Measurements from ENCODE around the gene PRX. TPM values are rescaled to one million over a fixed set of nuclear protein-coding genes. Genes with fewer than 3 reads are reported as not detected.

Gene PRX
- total RNA-seq, 1 experiment from 2014 or later = 4.8 TPM

DNA sequence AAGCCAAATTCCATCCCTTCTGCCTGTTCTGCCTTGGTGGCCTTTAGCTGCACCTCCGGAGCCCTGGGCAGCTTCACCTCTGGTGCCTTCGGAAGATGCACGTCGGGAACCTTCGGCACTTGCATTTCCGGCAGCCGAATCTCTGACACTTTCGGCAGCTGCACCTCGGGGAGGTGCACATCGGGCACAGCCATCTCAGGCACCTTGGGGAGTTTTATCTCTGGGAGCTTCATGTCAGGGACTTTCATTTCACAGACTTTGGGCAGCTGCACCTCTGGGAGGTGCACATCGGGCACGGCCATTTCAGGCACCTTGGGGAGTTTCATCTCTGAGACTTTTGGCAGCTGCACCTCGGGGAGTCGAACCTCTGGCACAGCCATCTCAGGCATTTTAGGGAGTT, 17.2 kb downstream of the PRX start:
- peaks cover 15 to 34% of the 10 kb centered on the region in 2 experiments for H3K4me1 ChIP-seq (ENCODE audit: control insufficient read depth in 1 of 2, insufficient read depth in 2 of 2, low read length in 2 of 2)
- ChIA-PET POLR2A (no interaction called here), CTCF (interaction anchor here (1.7 kb wide), 1 partner anchor 25 kb away, joined by 6 read pairs; no protein-coding TSS in a partner anchor), RAD21 (ENCODE audit: low non-redundant PET in 1 of 2, low total read pairs in 2 of 2, uncharacterized antibody in 2 of 2, unreplicated experiment in 2 of 2) (no interaction called here)
- DNase-seq (ENCODE audit: low read depth, low spot score) = no peak
- H3K36me3 ChIP-seq (ENCODE audit: control insufficient read depth in 1 of 2, insufficient read depth in 2 of 2, low read length in 2 of 2) = no peaks in the 10 kb centered on the region
- no TSS peak for BruUV-seq (replicated peaks)
- H3K4me3 ChIP-seq (replicated peaks in 1 of 2; ENCODE audit: low read depth in 1 of 2, low read length in 2 of 2) = no peak overlapping the region
- H3K9ac ChIP-seq (ENCODE audit: low read length) = no peak overlapping the region
- no peak overlapping the region for H3K4me2 ChIP-seq (ENCODE audit: low read length)
- H2AFZ ChIP-seq (ENCODE audit: low read depth, low read length, poor library complexity, severe bottlenecking) = no peak overlapping the region
- no peaks in the 10 kb centered on the region for H4K20me1 ChIP-seq (ENCODE audit: insufficient read depth)
- no peaks in the 10 kb centered on the region for H3K27me3 ChIP-seq (ENCODE audit: insufficient read depth, low read length)
- no peak for ATAC-seq
- intact Hi-C loops (cut with micrococcal nuclease) = no loop called here
- no peaks in the 10 kb centered on the region for H3K9me3 ChIP-seq (ENCODE audit: control insufficient read depth in 1 of 2, insufficient read depth in 1 of 2, low read depth in 1 of 2, low read length in 2 of 2)
- no peaks in the 10 kb centered on the region for H3K9me2 ChIP-seq (ENCODE audit: insufficient read depth)
- TF ChIP-seq SP1 (IDR thresholded peaks at IDR 0.05; ENCODE audit: low read depth) (no peak), ZFX (IDR thresholded peaks at IDR 0.05) (no peak), JUND (IDR thresholded peaks at IDR 0.05) (no peak), CBX3 (IDR thresholded peaks at IDR 0.05; ENCODE audit: low read depth) (no peak), TCF7L2 (IDR thresholded peaks at IDR 0.05; ENCODE audit: borderline replicate concordance, extremely low read depth, insufficient read depth, insufficient read length) (no peak), FOSL1 (IDR thresholded peaks at IDR 0.05; ENCODE audit: low read depth) (no peak), ZNF274 (IDR thresholded peaks at IDR 0.05; ENCODE audit: low read depth, low read length) (no peak)
- TF ChIP-seq, protein P1, sequence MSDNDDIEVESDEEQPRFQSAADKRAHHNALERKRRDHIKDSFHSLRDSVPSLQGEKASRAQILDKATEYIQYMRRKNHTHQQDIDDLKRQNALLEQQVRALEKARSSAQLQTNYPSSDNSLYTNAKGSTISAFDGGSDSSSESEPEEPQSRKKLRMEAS (IDR thresholded peaks at IDR 0.05) = no peak
- H3K27ac ChIP-seq (ENCODE audit: low read depth, low read length) = no peak overlapping the region
- H3K79me2 ChIP-seq (ENCODE audit: insufficient read depth, low read length) = no peaks in the 10 kb centered on the region

- Histone ChIP-seq H3K4me2 (ENCODE audit: low read length) (no peak overlapping the region), H3K36me3 (ENCODE audit: control insufficient read depth in 1 of 2, insufficient read depth in 2 of 2, low read length in 2 of 2) (no peaks in the 10 kb centered on the region), H3K4me1 (ENCODE audit: control insufficient read depth in 1 of 2, insufficient read depth in 2 of 2, low read length in 2 of 2) (peaks cover 15 to 30% of the 10 kb centered on the region in 2 experiments), H3K79me2 (ENCODE audit: insufficient read depth, low read length) (no peaks in the 10 kb centered on the region), H3K9me2 (ENCODE audit: insufficient read depth) (no peaks in the 10 kb centered on the region), H4K20me1 (ENCODE audit: insufficient read depth) (no peaks in the 10 kb centered on the region), H3K9ac (ENCODE audit: low read length) (no peak overlapping the region), H3K9me3 (ENCODE audit: control insufficient read depth in 1 of 2, insufficient read depth in 1 of 2, low read depth in 1 of 2, low read length in 2 of 2) (no peaks in the 10 kb centered on the region), H2AFZ (ENCODE audit: low read depth, low read length, poor library complexity, severe bottlenecking) (no peak overlapping the region), H3K27ac (ENCODE audit: low read depth, low read length) (no peak overlapping the region), H3K27me3 (ENCODE audit: insufficient read depth, low read length) (no peaks in the 10 kb centered on the region), H3K4me3 (replicated peaks in 1 of 2; ENCODE audit: low read depth in 1 of 2, low read length in 2 of 2) (no peak overlapping the region)
- RAD21 ChIA-PET (ENCODE audit: low non-redundant PET in 1 of 2, low total read pairs in 2 of 2, uncharacterized antibody in 2 of 2, unreplicated experiment in 2 of 2) = no interaction called here
- intact Hi-C loops (cut with micrococcal nuclease) = no loop called here
- ATAC-seq (no peak), DNase-seq (ENCODE audit: low read depth, low spot score) (no peak)
- POLR2A ChIA-PET = interaction anchor here (1.2 kb wide), 1 partner anchor 31 kb away, joined by 3 read pairs; no protein-coding TSS in a partner anchor
- no TSS peak for BruUV-seq (replicated peaks)
- CTCF ChIA-PET = interaction anchor here (1.7 kb wide), 1 partner anchor 26 kb away, joined by 6 read pairs; no protein-coding TSS in a partner anchor
- no peak for TF ChIP-seq SP1 (IDR thresholded peaks at IDR 0.05; ENCODE audit: low read depth)
- TF ChIP-seq ZFX (IDR thresholded peaks at IDR 0.05) = no peak
- TF ChIP-seq POLR2AphosphoS5 (IDR thresholded peaks at IDR 0.05; ENCODE audit: low read depth, low read length) = no peak
- no peak for TF ChIP-seq CBX3 (IDR thresholded peaks at IDR 0.05; ENCODE audit: low read depth)
- TF ChIP-seq ATF3 (IDR thresholded peaks at IDR 0.05) = no peak
- no peak for TF ChIP-seq POLR2A (IDR thresholded peaks at IDR 0.05; ENCODE audit: borderline replicate concordance, extremely low read depth, insufficient read depth, insufficient read length)
- TF ChIP-seq, protein P2, sequence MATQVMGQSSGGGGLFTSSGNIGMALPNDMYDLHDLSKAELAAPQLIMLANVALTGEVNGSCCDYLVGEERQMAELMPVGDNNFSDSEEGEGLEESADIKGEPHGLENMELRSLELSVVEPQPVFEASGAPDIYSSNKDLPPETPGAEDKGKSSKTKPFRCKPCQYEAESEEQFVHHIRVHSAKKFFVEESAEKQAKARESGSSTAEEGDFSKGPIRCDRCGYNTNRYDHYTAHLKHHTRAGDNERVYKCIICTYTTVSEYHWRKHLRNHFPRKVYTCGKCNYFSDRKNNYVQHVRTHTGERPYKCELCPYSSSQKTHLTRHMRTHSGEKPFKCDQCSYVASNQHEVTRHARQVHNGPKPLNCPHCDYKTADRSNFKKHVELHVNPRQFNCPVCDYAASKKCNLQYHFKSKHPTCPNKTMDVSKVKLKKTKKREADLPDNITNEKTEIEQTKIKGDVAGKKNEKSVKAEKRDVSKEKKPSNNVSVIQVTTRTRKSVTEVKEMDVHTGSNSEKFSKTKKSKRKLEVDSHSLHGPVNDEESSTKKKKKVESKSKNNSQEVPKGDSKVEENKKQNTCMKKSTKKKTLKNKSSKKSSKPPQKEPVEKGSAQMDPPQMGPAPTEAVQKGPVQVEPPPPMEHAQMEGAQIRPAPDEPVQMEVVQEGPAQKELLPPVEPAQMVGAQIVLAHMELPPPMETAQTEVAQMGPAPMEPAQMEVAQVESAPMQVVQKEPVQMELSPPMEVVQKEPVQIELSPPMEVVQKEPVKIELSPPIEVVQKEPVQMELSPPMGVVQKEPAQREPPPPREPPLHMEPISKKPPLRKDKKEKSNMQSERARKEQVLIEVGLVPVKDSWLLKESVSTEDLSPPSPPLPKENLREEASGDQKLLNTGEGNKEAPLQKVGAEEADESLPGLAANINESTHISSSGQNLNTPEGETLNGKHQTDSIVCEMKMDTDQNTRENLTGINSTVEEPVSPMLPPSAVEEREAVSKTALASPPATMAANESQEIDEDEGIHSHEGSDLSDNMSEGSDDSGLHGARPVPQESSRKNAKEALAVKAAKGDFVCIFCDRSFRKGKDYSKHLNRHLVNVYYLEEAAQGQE (IDR thresholded peaks at IDR 0.05; ENCODE audit: low read depth) = no peak
- no peak for TF ChIP-seq FOSL1 (IDR thresholded peaks at IDR 0.05; ENCODE audit: low read depth)
- TF ChIP-seq, protein P1 (IDR thresholded peaks at IDR 0.05) = no peak
- TF ChIP-seq, protein P3, sequence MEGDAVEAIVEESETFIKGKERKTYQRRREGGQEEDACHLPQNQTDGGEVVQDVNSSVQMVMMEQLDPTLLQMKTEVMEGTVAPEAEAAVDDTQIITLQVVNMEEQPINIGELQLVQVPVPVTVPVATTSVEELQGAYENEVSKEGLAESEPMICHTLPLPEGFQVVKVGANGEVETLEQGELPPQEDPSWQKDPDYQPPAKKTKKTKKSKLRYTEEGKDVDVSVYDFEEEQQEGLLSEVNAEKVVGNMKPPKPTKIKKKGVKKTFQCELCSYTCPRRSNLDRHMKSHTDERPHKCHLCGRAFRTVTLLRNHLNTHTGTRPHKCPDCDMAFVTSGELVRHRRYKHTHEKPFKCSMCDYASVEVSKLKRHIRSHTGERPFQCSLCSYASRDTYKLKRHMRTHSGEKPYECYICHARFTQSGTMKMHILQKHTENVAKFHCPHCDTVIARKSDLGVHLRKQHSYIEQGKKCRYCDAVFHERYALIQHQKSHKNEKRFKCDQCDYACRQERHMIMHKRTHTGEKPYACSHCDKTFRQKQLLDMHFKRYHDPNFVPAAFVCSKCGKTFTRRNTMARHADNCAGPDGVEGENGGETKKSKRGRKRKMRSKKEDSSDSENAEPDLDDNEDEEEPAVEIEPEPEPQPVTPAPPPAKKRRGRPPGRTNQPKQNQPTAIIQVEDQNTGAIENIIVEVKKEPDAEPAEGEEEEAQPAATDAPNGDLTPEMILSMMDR (IDR thresholded peaks at IDR 0.05 in 2 of 3, conservative IDR thresholded peaks at IDR 0.05 in 1 of 3; ENCODE audit: borderline replicate concordance in 1 of 3, insufficient read depth in 1 of 3, low read depth in 2 of 3, low read length in 2 of 3) = no peak
- no peak for TF ChIP-seq TCF7L2 (IDR thresholded peaks at IDR 0.05; ENCODE audit: borderline replicate concordance, extremely low read depth, insufficient read depth, insufficient read length)
- no peak for TF ChIP-seq RAD21 (IDR thresholded peaks at IDR 0.05; ENCODE audit: low read depth)
Observed at GRCh38 chr19:40394816-40395210, 18.4 kb downstream of the PRX start.
